ENCODE results near the gene BBS4.

The BBS4 gene

DNA sequence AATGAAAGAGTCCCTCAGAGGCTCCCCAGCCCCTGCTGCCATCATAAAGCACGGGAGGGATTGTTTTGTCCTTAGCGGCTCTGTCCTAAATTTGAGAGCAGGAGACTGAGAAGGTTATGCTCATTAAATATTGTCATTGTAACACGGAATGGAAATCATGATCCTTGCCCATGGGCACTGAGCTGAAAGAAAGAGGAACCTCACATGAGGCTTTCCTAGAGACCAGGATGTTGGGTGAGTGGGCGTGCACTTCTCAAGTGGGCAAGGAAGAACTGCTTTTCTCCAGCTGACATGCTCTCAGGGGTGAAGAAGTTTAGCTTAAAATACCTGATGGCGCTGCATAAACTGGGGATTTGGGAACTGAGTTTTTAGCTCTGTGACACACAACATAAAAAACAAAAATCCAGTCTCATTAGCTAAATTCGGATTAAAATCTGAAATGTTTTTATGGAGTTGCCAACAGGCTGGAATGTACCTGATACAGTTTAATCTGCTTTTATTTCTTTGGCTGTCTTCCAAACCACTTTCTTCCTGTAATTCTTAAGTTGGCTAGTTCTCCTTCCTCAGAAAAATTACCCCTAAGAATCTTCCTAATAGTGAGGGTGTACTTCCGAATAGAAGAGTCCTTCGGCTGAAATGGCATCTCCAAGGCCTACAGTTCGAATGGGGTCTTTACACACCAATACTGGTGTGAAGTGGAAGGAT, 65.9 kb downstream of the BBS4 start:
- peaks cover 27 to 28% of the 10 kb centered on the region in 2 experiments for H3K4me1 ChIP-seq (ENCODE audit: control insufficient read depth in 1 of 2, insufficient read depth in 1 of 2, low read depth in 1 of 2, low read length in 1 of 2)
- peaks cover 67% of the 10 kb centered on the region for H3K36me3 ChIP-seq
- no peaks in the 10 kb centered on the region for H3K9me3 ChIP-seq
- no peak for TF ChIP-seq CTCF (IDR thresholded peaks at IDR 0.05)
- peak overlapping the region; percentile 63 for H3K27ac ChIP-seq
- H3K4me3 ChIP-seq (ENCODE audit: low read depth in 1 of 2, low read length in 1 of 2): no peak overlapping the region
- no peaks in the 10 kb centered on the region for H3K27me3 ChIP-seq

GRCh38 chr15:72754096-72754495, 68.1 kb downstream of the BBS4 start:
- peaks cover 85% of the 10 kb centered on the region for H3K36me3 ChIP-seq

DNA sequence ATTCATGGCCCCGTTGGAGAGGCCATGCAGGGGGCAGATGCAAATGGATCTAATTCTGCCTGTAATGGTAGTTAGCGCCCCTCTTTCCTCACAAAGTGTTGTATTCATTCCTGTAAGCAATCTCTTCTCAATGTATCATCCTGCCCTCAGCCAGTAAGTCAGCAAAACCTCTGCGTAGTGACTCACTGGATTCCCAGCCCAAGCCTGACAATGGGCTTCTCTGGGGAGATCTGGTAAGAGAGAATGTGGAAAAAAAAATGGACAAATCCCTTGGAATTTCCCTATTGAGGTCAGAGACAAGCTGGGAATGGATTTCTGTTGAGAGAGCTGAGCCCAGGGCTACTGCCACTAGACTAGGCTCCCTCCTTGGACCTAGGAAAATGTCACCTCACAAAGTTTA, 72.2 kb downstream of the BBS4 start:
- H3K4me3 ChIP-seq (ENCODE audit: low read depth in 1 of 2, low read length in 1 of 2): no peak overlapping the region
- H3K36me3 ChIP-seq: peaks cover 90% of the 10 kb centered on the region
- TF ChIP-seq CTCF (IDR thresholded peaks at IDR 0.05): no peak
- no peaks in the 10 kb centered on the region for H3K9me3 ChIP-seq
- no peaks in the 10 kb centered on the region for H3K27me3 ChIP-seq
- no peak overlapping the region for H3K27ac ChIP-seq
- H3K4me1 ChIP-seq (ENCODE audit: control insufficient read depth in 1 of 2, insufficient read depth in 1 of 2, low read depth in 1 of 2, low read length in 1 of 2): peaks cover 10% of the 10 kb centered on the region in 2 experiments

More at GRCh38 chr15:72754096-72754495, 68.1 kb downstream of the BBS4 start:
- Histone ChIP-seq H3K4me1 (ENCODE audit: control insufficient read depth in 1 of 2, insufficient read depth in 1 of 2, low read depth in 1 of 2, low read length in 1 of 2) (peaks cover 27 to 28% of the 10 kb centered on the region in 2 experiments), H3K4me3 (ENCODE audit: low read depth in 1 of 2, low read length in 1 of 2) (no peak overlapping the region), H3K27ac (no peak overlapping the region), H3K9me3 (no peaks in the 10 kb centered on the region), H3K27me3 (no peaks in the 10 kb centered on the region)
- no peak for TF ChIP-seq CTCF (IDR thresholded peaks at IDR 0.05)

DNA sequence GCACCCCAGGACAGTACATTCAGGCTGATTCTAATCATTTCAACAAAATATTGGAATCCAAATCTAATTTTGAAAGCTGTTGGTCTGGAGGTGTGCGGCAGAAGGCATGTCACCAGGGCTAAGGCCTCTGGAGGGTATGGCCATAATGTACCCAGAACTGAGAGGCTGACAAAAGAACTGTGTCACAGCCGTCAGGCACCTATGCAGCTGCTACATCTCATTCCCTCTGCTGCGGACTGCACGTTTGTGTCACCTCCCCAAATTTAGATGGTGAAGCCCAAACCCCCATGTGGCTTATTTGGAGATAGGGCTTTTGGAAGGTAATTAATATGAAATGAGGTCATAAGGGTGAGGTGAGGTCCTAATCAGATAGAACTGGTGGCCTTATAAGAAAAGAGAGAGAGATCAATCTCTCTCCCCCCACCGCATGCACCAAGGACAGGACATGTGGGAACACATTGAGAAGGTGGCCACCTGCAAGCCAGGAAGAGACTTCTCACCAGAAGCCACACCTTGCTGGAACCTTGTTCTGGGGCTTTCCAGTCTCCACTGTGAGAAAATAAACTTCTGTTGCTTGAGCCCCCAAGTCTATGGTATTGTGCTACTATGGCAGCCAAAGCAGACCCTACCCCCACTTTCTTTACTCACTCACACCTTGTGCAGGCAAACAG, 74.7 kb downstream of the BBS4 start:
- Histone ChIP-seq H3K4me1 (ENCODE audit: control insufficient read depth in 1 of 2, insufficient read depth in 1 of 2, low read depth in 1 of 2, low read length in 1 of 2) (no peaks in the 10 kb centered on the region), H3K9me3 (no peaks in the 10 kb centered on the region), H3K27ac (no peak overlapping the region), H3K27me3 (no peaks in the 10 kb centered on the region), H3K4me3 (ENCODE audit: low read depth in 1 of 2, low read length in 1 of 2) (no peak overlapping the region), H3K36me3 (peaks cover 98% of the 10 kb centered on the region)
- no peak for TF ChIP-seq CTCF (IDR thresholded peaks at IDR 0.05)

GRCh38 chr15:72764656-72765055, 78.6 kb downstream of the BBS4 start:
- no peaks in the 10 kb centered on the region for H3K4me1 ChIP-seq (ENCODE audit: control insufficient read depth in 1 of 2, insufficient read depth in 1 of 2, low read depth in 1 of 2, low read length in 1 of 2)
- no peak overlapping the region for H3K27ac ChIP-seq
- H3K4me3 ChIP-seq (ENCODE audit: low read depth in 1 of 2, low read length in 1 of 2): no peak overlapping the region
- no peaks in the 10 kb centered on the region for H3K27me3 ChIP-seq
- H3K36me3 ChIP-seq: peaks cover 84% of the 10 kb centered on the region
- TF ChIP-seq CTCF (IDR thresholded peaks at IDR 0.05): no peak
- no peaks in the 10 kb centered on the region for H3K9me3 ChIP-seq

Measured in neutrophil (primary cell).